Pulmonary artery endothelial cell (primary cell): ENCODE measurements around the gene MAN1A1. TPM values are rescaled to one million over a fixed set of nuclear protein-coding genes. Genes with fewer than 3 reads are reported as not detected.

Source experiments
- DNase-seq: peaks from one replicate; pipeline ENCODE4 v3.0.0-alpha.2; 2011; ENCODE audit warnings: low read depth, low spot score
- total RNA-seq: library from RNA; depleted of rRNA; stranded (reverse); fragments of >200 nt; gene quantifications from 2 replicates; pipeline ENCODE4 v1.2.3, GENCODE V29; 2014

The MAN1A1 gene
- total RNA-seq, 1 donor from 2014 or later = 29.6 TPM

DNA sequence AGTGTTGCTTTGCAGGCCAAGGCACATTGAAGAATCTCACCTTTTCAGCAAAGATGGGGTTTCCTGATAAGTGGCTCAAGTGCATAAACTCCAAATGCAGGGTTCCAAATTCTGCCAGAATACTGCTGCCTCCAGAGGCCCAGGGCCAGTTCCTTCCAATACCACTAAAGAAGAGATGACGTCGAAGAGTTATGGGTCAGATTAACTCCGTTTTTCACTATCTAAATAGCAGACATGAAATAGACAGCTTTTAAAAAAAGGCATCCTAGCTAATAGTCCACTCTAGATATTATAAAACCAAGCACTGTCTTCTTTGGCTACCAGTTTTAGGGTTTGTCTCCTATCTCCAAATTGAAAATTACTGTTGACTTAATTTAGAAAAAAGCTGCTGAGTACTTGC, 144.8 kb downstream of the MAN1A1 start:
- no peak for DNase-seq

DNA sequence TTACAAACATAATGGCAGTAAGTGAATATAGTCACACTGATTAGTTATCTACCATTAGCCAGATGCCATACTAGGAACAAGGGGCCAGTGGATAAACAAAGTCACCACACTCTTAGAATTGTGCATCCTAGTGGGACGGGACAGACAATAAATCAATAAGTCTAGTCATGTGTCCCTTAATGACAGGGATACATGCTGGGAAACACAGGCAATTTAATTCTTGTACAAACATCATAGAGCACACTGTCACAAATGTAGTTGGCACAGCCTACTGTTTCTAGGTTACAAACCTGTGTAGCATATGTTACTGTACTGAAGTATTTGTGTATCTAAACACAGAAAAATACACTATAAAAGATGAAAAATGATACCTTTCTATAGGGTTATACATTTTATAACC, 148.1 kb downstream of the MAN1A1 start:
- DNase-seq = no peak

DNA sequence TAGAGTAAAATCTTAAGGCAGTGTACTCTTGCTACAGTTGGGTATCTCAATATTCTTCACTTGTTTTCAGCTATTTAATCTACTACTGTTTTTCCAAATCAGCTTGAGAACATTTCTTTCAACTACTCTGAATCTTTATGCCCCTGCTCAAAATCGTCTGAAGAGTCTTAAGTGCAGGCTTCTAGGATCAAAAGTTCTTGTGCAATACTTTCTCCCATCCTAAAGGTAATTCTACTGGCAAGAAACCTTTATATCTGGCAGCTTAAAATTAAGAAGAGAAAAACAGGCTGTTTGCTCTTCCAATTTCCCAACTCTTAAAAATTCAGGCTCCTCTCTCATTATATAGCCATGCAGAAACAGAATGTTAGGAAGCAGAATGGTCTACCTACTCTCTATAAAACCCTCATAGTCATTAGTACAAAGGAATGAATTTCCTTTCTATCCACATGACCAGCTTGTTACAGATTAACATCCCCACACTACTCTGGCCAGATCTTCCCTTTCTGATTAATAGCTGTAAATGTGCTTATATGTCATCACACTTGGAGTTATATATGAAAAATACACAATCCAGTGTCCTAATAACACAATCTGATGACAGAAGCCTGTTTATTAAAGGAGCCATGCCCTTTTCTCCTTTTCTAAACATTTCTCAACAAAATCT, 148.9 kb downstream of the MAN1A1 start:
- DNase-seq = no peak

DNA sequence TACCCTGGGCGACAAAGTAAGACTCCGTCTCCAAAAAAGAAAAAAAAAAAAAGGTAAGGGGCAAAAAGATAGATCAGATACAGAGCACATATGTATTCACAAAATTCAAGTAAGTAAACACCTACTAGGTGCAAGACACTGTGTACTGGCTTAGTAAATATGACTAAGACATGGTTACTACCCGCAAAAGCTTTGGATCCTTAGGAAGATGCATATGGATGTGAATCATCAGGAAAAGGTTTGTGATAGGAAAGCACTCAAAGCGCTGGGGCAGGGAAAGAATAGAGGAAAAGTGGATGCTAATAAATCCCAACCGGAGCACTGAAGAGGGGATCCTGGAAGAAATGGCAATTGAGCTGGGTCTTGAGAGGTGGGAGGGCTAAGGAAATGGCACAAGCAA, 152.3 kb downstream of the MAN1A1 start:
- DNase-seq = no peak

DNA sequence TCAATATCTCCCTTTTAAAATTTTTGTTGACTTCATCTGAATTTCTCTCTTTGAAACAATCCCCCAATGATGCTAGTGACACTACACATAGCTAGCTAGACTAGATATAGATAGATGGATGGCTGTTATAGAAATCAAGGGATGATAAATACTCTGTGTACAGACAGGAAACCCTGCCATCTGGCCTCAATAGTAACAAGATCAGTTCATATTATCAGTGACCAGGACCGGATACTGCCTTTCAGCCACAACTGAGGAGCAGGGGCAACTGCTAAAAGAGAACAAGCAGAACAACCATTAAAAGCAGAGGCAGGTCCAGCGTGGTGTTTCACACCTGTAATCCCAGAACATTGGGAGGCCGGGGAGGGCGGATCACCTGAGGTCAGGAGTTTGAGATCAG, 152.8 kb downstream of the MAN1A1 start:
- no peak for DNase-seq

DNA sequence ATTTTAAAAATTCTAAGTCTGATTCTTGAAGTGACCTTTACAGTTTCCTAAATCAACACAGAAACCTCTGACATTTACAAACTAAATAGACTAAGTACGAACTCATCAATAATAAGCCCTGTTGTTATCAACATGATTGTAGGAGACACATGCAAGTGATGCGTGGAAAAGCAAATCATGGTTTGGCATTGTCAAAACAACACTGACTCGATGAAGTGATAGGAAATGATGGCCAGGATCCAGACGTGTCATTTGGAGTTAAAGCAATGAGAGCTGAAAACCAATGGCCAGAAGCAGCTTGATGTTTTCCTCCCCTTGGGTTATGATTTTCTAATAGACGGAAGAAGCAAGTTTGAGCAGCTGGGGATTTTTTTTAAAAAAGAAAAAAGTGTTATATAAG, 153.7 kb downstream of the MAN1A1 start:
- no peak for DNase-seq

DNA sequence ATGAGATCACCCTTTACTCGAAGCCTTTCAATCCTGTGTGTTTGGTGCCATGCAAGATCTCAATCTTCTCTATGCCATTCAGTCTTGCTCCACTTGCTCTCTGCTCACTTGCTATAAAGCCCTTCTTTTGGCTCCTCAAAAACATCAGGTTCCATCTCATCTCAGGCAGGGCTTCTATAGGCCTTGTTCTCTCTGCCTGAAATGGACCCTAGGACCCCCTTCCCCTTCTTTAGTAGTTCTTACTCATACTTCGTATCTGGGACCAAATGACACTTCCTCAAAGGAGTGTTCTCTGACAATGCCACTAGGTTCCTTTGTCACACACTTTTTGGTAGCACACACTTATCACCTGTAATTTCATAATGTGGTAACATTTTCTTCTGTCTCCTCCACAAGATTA, 154.4 kb downstream of the MAN1A1 start:
- DNase-seq = no peak

DNA sequence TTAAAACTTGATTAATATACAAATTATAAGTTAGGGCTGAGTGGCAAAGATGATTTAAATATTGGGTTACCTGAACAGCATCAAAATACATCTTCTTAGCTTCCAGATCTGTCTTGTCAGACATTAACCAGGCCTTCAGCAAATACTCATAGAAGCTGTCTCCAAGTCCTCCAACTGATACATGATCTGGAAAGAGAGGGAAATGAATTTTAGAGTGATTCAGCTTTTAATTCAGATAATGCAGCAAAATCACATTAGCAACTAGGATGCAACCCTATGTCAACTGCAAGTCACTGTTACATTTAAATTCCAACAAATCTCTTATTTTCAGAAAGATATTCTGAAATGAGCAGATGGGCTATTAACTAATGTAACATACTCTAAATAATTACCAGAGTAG, 155.9 kb downstream of the MAN1A1 start:
- no peak for DNase-seq

DNA sequence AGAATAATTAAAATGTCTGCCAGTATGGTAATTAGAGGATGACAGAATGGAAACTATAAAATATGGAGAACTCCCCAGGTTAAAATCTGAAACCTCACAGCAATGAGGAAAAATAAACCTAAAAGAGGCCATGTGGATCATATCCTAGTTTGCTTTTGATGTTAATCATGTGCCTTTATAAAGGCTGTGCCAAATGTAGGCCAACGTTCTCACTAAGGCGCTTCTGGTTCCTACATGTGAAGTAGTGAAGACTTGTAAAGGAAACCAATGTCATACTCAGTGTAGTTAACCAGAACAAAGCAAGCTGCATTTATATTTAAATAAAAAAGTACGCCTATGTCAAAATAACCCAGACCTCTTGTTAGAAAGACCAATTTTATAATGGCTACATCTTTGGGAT, 157.4 kb downstream of the MAN1A1 start:
- DNase-seq = no peak

DNA sequence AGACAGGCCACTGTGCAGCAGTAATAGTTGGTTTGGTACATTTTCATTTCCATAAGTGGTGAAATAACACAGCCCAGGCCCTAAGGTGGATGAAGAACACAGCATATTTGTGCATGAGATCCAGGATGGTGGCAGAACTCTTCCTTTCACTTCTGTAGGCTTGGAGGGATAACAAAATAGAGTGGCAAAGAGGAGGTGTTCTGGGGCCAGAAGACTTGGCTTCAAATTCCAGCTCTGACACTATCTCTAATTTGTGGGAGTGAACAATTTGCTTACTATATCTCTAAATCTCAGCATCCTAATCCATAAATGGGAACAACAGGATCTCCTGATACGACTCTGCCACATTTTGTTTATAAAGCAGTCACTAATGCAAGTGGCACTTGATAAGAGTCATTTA, 159.4 kb downstream of the MAN1A1 start:
- DNase-seq = no peak

DNA sequence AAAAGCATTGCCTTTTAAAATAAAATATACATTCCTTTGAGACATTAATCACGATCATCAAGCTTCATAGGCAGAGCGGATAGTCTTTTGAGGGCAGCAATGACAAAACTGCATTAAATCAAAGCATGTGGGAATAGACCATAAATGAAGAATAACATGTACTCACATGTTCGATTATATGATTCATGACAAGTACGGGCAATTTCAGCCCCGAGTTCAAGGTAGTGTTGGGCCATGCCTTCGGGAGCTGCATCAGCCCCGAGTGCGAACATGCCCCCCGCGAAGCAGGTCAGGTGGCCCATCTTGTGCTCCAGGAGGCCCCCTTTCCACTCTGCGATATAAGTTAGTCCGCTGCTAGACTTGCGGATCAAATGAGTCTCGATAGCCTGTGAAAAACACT, 160.1 kb downstream of the MAN1A1 start:
- DNase-seq = no peak

DNA sequence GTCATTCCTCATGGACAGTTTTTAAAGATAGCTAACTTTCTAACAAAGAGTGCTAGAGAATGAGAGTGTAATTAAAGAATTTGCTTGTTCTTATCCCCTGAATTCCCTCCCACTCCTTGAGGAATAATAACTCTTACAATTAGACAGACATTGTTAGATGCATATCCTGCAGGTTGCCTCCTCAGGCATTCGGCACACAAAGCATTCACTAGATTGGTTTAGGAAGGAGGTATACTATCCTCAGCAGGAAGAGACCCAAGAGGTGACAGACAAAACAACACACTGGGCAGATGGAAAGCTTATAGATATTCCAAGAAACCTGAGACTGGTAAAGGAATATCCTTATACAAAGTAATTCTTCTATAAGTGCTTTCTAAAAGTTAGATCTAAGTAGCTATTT, 162.0 kb downstream of the MAN1A1 start:
- no peak for DNase-seq

DNA sequence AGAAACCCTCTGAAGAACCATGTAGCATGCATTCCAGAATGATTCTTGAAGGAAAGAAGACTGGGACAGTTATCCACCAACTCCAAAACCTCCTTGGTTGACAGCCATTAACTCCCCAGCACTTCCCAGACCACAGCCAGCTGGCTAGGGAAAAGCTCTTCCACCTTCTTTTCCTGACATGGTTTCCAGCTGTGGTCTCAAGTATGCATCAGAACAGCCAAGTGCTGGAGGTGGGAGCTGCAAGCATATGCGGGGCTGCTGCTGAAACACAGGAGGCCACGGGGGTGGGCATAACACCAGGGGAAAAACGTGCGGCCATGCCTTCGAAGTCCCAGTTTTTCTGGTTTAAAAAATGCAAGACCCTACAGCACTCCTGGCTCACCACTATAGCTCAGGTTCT, 163.1 kb downstream of the MAN1A1 start:
- no peak for DNase-seq

DNA sequence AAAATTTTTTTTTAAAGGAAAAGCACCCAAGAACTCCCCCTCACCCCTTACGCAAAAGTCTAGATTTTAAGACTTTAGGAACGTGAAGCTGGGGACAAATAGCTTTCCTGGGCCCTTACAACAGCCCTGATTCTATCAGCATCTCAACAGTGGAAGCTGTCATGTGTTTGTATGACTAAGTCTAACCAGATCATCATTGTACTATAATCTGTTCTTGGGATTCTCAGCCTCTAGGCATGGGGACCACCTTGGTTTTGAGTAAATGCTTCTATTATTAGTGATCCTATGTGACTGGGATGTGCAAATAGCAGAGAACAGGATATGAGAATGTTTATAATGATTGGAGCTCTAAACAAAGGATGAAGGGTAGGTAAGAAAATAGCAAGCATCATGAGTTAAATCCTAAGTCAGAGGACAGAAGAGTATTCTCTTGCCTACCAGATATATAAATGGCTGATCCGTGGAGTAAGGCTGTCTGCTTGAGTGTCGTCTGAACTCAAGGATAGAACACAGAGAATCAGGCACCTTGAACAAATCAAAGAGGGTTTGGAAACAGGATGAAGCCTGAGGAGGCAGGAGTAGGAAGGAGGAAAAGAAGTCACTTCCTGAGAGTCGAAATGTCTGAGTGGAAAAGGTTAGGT, 165.4 kb downstream of the MAN1A1 start:
- DNase-seq = no peak

DNA sequence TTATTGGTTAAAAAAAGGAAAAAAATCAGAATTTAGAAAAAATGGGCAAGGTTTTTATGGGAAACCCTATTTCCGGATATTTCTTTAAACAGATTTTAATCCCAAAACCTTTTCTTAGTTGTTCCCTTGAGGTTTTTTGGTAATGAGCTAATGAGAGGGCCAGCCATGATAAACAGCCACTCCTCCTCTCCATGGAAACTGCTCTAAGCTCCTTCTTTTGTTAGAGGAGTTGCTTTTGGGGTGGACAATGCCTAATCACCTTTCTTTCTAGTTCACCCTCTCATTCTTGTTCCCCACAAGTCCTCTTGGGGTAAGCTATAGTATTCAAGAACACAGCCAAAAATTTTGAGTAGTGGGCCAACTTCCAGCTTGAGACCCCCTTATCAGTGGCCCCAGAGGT, 166.1 kb downstream of the MAN1A1 start:
- no peak for DNase-seq

DNA sequence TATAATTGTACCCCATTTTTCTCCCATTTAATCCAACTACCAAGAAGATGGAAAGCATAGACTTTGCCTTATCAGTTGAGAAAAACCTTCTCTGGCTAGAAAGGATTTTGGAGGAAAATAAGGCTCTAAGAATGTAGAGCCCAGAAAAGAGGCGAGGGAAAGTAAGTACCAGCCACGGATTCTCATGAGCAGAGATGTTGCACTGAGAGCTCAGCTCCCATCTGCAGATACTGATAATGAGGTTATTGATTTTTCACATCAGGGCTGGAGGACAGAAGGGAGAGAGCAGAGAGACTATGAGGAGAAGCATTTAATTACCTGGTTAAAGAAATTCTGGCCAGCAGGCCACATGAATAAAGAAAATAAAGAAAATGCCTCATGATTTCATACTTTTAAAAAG, 166.7 kb downstream of the MAN1A1 start:
- no peak for DNase-seq

DNA sequence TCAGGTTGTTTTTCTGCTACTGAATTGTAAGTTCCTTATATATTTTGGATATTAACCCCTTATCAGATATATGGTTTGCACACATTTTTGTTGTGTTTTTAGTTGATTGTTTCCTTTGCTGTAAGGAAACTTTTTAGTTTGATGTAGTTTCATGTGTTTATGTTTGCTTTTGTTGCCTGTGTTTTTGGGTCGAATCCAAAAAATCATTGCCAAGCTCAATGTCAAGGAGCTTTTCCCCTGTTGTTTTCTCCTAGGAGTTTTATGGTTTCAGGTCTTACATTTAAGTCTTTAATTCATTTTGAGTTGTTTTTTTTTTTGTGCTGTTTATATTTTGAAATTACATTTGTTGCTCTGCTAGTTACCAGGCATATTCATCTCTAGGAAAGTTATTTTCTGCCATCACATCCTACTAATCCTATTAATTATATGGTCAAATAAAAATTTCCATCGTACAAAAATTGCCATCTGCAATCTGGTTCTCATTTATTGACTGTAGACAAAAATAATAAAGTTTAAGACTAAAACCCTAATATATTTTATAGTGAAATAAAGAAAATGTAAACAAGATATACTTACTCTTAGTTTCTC, 167.3 kb downstream of the MAN1A1 start:
- DNase-seq = no peak

DNA sequence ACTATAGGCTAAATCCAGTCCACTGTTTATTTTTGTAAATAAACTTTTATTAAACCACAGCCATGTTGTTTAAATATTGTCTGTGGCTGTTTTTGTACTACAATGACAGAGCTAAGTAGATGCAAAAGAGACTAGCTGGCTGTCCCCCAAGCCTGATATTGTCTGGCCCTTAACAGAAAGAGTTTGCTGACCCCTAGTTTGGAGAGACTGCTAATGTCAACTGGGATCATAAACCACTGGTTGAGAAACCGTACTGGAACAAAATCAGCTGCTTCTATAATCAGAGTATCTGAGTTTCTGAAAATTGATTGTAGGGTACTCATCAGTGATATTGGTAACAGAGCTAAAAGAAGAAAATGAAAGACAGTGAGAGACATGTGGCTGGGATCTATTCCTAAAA, 168.5 kb downstream of the MAN1A1 start:
- DNase-seq = no peak

DNA sequence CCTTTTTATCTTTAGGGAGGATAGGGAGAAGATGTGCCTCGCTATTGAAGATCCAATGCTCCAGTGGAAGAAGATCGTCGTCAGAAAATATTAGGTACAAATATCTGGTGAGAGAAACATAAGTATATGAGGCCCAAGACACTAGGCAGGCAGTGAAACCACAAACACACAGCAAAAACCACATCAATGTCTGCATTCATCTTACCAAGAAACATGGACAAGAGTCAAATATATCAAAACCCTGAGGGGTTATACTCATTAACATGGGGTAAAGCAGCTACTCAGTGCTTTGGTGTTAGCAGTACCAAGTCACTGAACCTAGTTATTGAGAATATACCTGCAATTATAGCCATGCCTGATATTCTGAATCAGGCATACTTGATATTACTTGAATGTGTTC, 169.7 kb downstream of the MAN1A1 start:
- no peak for DNase-seq

DNA sequence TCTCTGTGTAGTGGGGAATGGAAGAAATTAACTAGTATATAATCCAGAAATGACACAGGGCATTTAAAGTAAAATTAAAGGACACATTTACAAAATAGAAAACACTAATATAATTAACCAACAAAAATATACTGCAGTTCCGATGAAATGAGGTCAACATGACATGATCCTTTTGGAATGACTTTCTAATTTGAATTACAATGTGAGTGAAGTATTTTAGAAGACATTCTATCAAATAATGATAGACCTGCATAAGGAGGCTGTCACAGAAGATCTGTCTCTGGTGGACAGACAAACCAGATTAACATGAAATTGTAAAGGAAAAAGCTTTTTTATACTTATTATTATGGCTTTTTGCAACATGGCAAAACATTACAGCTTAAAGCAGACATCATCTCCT, 170.5 kb downstream of the MAN1A1 start:
- DNase-seq = no peak

DNA sequence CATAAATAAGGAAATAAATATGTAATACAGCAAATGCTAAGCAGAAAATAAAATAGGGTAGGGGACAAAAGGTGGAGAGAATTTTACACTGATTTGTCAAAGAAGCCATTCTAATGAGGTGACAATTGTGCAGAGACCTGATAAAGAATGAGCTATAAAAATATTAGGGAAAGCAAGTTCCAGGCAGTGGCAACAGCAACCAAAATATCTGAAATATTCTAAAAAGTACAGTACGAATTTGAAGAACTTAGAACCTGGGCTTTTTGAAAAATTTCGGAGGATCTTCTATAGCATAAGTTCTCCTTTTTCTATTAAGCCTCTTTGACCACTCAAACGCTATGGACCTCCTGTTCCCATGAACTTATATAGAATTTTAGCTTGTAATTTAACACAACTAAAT, 173.1 kb downstream of the MAN1A1 start:
- DNase-seq = no peak

DNA sequence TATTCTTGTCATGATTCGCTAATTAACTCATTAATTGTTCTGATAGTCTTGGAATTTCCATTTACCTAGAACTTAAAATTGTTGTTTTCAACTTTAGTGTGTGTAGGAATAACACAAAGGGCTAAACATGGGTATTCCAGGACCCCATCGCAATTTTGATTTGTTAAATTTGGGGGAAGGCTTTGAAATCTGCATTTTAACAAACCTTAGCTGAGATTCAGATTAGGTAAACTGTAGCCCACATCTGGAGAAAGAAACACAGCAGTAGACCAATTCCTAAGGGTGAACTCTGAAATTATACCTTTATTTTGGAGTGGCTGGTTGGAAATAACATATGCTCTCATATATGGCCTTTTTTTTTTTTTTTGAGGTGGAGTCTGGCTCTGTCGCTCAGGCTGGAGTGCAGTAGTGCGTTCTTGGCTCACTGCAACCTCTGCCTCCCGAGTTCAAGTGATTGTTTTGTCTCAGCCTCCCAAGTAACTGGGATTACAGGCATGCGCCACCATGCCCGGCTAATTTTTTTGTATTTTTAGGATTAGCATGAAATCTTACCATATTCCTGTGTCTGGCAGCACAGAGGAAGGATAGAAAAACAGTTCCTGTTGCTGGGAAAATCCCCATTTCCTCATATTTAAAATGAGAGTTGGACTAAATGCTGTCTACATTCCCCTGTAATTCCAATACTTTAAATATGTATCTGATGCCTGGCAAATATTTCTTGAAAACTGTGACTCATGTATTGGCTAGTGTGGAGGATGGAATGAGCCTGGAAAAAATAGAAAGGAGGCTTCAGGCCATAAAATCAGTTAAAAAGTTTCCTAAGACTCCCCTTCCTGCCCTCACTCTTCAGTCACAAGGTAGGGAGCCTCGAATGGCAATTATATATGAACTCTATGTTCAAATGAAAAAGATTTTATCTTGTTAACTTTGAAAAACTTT, 174.4 kb downstream of the MAN1A1 start:
- no peak for DNase-seq
